DOHH2 (cell line): ENCODE data around the gene IMMP2L.

Source experiments
- H3F3A ChIP-seq: fragments of 200-600 bp; sonication (generic), shearing (Covaris generic); 2 replicates; pipeline ENCODE4 v1.6.0; 2016; ENCODE audit warnings: antibody characterized with exemption, mild to moderate bottlenecking; ENCODE audit not compliant: control insufficient read depth, insufficient read depth
- H3K27ac ChIP-seq: fragments of 200-600 bp; sonication (generic); 2 replicates; pipeline ENCODE4 v1.5.1; 2014; ENCODE audit warnings: low read depth, mild to moderate bottlenecking, low read length, moderate library complexity
- H3K27me3 ChIP-seq: fragments of 200-600 bp; sonication (generic); 2 replicates; pipeline ENCODE4 v1.6.1; 2014; ENCODE audit warnings: mild to moderate bottlenecking, low read length, mixed read lengths; ENCODE audit not compliant: control insufficient read depth
- H3K36me3 ChIP-seq: fragments of 200-600 bp; sonication (generic); 2 replicates; pipeline ENCODE4 v1.6.1; 2014; ENCODE audit warnings: mild to moderate bottlenecking, low read length, moderate library complexity, mixed read lengths; ENCODE audit not compliant: control insufficient read depth
- H3K4me1 ChIP-seq: fragments of 200-600 bp; sonication (generic); 2 replicates; pipeline ENCODE4 v1.6.1; 2014; ENCODE audit warnings: mild to moderate bottlenecking, low read length, mixed read lengths; ENCODE audit not compliant: control insufficient read depth
- H3K4me2 ChIP-seq: fragments of 200-600 bp; sonication (generic); 2 replicates; pipeline ENCODE4 v1.6.0; 2014; ENCODE audit warnings: mild to moderate bottlenecking, low read length, moderate library complexity
- H3K4me3 ChIP-seq: fragments of 200-600 bp; sonication (generic); 2 replicates; pipeline ENCODE4 v1.5.1; 2014; ENCODE audit warnings: mild to moderate bottlenecking, low read length, mixed read lengths
- H3K79me2 ChIP-seq: fragments of 200-600 bp; sonication (generic); 2 replicates; pipeline ENCODE4 v1.6.1; 2014; ENCODE audit warnings: mild to moderate bottlenecking, low read length, mixed read lengths; ENCODE audit not compliant: control insufficient read depth
- H3K9me2 ChIP-seq: fragments of 200-600 bp; sonication (generic); replicated peaks from 2 replicates; pipeline ENCODE4 v1.6.1; 2014; ENCODE audit warnings: mild to moderate bottlenecking, low read length, mixed read lengths; ENCODE audit not compliant: control insufficient read depth
- H3K9me3 ChIP-seq: fragments of 200-600 bp; sonication (generic); 2 replicates; pipeline ENCODE4 v1.6.1; 2014; ENCODE audit warnings: antibody characterized with exemption, low read length, mixed read lengths; ENCODE audit not compliant: control insufficient read depth, insufficient read depth
- H4K20me1 ChIP-seq: fragments of 200-600 bp; sonication (generic); 2 replicates; pipeline ENCODE4 v1.6.0; 2014; ENCODE audit warnings: low read depth, mild to moderate bottlenecking, antibody characterized with exemption, low read length, moderate library complexity; ENCODE audit not compliant: control insufficient read depth, insufficient read depth
- EZH2phosphoT487 ChIP-seq: fragments of 200-600 bp; sonication (generic); IDR thresholded peaks from 2 replicates; pipeline ENCODE4 v1.6.1; 2017; ENCODE audit warnings: borderline replicate concordance, mild to moderate bottlenecking, antibody characterized with exemption, low read length, moderate library complexity, mixed read lengths
- TF ChIP-seq, protein P1 (sequence below): fragments of 200-600 bp; sonication (generic); IDR thresholded peaks from one replicate; pipeline ENCODE4 v1.5.1; 2014; ENCODE audit warnings: antibody characterized with exemption, mild to moderate bottlenecking, low read depth, low read length; ENCODE audit not compliant: poor library complexity, severe bottlenecking

The IMMP2L gene

GRCh38 chr7:111098011-111098925 is 464.0 kb downstream of the IMMP2L start:
- Histone ChIP-seq H3F3A (no peaks in the 10 kb centered on the region), H3K36me3 (no peaks in the 10 kb centered on the region), H4K20me1 (no peaks in the 10 kb centered on the region), H3K4me2 (no peak overlapping the region), H3K4me3 (no peak overlapping the region), H3K27me3 (no peaks in the 10 kb centered on the region), H3K9me2 (no peaks in the 10 kb centered on the region), H3K27ac (no peak overlapping the region), H3K79me2 (no peaks in the 10 kb centered on the region), H3K9me3 (no peaks in the 10 kb centered on the region), H3K4me1 (peaks cover 5% of the 10 kb centered on the region; the same call in 1 of the 2 replicates)
- no peak for TF ChIP-seq EZH2phosphoT487
- TF ChIP-seq, protein P1, sequence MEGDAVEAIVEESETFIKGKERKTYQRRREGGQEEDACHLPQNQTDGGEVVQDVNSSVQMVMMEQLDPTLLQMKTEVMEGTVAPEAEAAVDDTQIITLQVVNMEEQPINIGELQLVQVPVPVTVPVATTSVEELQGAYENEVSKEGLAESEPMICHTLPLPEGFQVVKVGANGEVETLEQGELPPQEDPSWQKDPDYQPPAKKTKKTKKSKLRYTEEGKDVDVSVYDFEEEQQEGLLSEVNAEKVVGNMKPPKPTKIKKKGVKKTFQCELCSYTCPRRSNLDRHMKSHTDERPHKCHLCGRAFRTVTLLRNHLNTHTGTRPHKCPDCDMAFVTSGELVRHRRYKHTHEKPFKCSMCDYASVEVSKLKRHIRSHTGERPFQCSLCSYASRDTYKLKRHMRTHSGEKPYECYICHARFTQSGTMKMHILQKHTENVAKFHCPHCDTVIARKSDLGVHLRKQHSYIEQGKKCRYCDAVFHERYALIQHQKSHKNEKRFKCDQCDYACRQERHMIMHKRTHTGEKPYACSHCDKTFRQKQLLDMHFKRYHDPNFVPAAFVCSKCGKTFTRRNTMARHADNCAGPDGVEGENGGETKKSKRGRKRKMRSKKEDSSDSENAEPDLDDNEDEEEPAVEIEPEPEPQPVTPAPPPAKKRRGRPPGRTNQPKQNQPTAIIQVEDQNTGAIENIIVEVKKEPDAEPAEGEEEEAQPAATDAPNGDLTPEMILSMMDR = peak; percentile 55

- H3K4me2 ChIP-seq = no peak overlapping the region
- H3K79me2 ChIP-seq = no peaks in the 10 kb centered on the region
- H3K9me3 ChIP-seq = no peaks in the 10 kb centered on the region
- H4K20me1 ChIP-seq = no peaks in the 10 kb centered on the region
- no peaks in the 10 kb centered on the region for H3K27me3 ChIP-seq
- no peak for TF ChIP-seq EZH2phosphoT487
- TF ChIP-seq, protein P1 = no peak
- peaks cover 15% of the 10 kb centered on the region for H3K4me1 ChIP-seq
- H3K4me3 ChIP-seq = no peak overlapping the region
- H3K9me2 ChIP-seq = no peaks in the 10 kb centered on the region
- no peaks in the 10 kb centered on the region for H3K36me3 ChIP-seq
- H3F3A ChIP-seq = no peaks in the 10 kb centered on the region
- no peak overlapping the region for H3K27ac ChIP-seq
Measured at GRCh38 chr7:111096997-111097396, 465.3 kb downstream of the IMMP2L start.

GRCh38 chr7:111094419-111094818 is 467.9 kb downstream of the IMMP2L start:
- Histone ChIP-seq H3F3A (no peaks in the 10 kb centered on the region), H3K36me3 (no peaks in the 10 kb centered on the region), H3K4me3 (no peak overlapping the region), H4K20me1 (no peaks in the 10 kb centered on the region), H3K9me3 (no peaks in the 10 kb centered on the region), H3K9me2 (no peaks in the 10 kb centered on the region), H3K27me3 (no peaks in the 10 kb centered on the region), H3K4me2 (no peak overlapping the region), H3K27ac (no peak overlapping the region), H3K79me2 (no peaks in the 10 kb centered on the region), H3K4me1 (peaks cover 22% of the 10 kb centered on the region)
- TF ChIP-seq EZH2phosphoT487 = no peak
- TF ChIP-seq, protein P1 = no peak
